ENCODE measurements around the gene ACMSD. TPM values are rescaled to one million over a fixed set of nuclear protein-coding genes. Genes with fewer than 3 reads are reported as not detected.

ACMSD gene
- total RNA-seq, 1 donor from 2014 or later: not detected

GRCh38 chr2:134949981-134950708 lies 111.7 kb downstream of the ACMSD start:
- H3K4me1 ChIP-seq: no peaks in the 10 kb centered on the region
- H3K4me3 ChIP-seq: no peak overlapping the region
- peaks cover 87% of the 10 kb centered on the region for H3K36me3 ChIP-seq
- intact Hi-C loops (cut with micrococcal nuclease): no loop called here
- no peak for TF ChIP-seq CTCF (IDR thresholded peaks at IDR 0.05; ENCODE audit: borderline replicate concordance)
- no peak for DNase-seq
- H3K27ac ChIP-seq (replicated peaks): no peak overlapping the region
- H3K9me3 ChIP-seq (replicated peaks): no peaks in the 10 kb centered on the region
- H3K27me3 ChIP-seq (ENCODE audit: low read depth): no peaks in the 10 kb centered on the region

- Histone ChIP-seq H3K9me3 (replicated peaks) (no peaks in the 10 kb centered on the region), H3K4me3 (no peak overlapping the region), H3K27ac (replicated peaks) (no peak overlapping the region), H3K27me3 (ENCODE audit: low read depth) (no peaks in the 10 kb centered on the region), H3K4me1 (no peaks in the 10 kb centered on the region), H3K36me3 (peaks cover 95% of the 10 kb centered on the region)
- intact Hi-C loops (cut with micrococcal nuclease): no loop called here
- DNase-seq: no peak
- no peak for TF ChIP-seq CTCF (IDR thresholded peaks at IDR 0.05; ENCODE audit: borderline replicate concordance)
These were observed 112.5 kb downstream of the ACMSD start for GRCh38 chr2:134950886-134951285.

Small RNA genes within 50 kb of the gene (microRNA-seq; reads per million reads assigned to microRNA genes)
- not detected for gene MIR5590

Other genes with a start within 250 kb of the ACMSD start
- gene TMEM163, start 119.6 kb upstream of the ACMSD start, total RNA-seq: 0.22 TPM
- 16.9 TPM for gene CCNT2, start 80.2 kb downstream of the ACMSD start, total RNA-seq
- gene MAP3K19, start 208.8 kb downstream of the ACMSD start, total RNA-seq: not detected
- 48.6 TPM for gene RAB3GAP1, start 213.7 kb downstream of the ACMSD start, total RNA-seq